HG03378 (cell line): ENCODE results near the gene RPF1.
"Not testable (repeated sequence)": the region's sequence is repeated elsewhere in the genome, so short reads cannot be mapped to it uniquely, and the experiment has no call there.

ENCODE experiments used
- ATAC-seq: cut with Tn5 transposase; IDR thresholded peaks from one replicate; pipeline ENCODE4 v1.9.1; 2021; ENCODE audit warnings: mild to moderate bottlenecking, moderate library complexity; ENCODE audit not compliant: unreplicated experiment

RPF1 gene, protein sequence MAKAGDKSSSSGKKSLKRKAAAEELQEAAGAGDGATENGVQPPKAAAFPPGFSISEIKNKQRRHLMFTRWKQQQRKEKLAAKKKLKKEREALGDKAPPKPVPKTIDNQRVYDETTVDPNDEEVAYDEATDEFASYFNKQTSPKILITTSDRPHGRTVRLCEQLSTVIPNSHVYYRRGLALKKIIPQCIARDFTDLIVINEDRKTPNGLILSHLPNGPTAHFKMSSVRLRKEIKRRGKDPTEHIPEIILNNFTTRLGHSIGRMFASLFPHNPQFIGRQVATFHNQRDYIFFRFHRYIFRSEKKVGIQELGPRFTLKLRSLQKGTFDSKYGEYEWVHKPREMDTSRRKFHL

DNA sequence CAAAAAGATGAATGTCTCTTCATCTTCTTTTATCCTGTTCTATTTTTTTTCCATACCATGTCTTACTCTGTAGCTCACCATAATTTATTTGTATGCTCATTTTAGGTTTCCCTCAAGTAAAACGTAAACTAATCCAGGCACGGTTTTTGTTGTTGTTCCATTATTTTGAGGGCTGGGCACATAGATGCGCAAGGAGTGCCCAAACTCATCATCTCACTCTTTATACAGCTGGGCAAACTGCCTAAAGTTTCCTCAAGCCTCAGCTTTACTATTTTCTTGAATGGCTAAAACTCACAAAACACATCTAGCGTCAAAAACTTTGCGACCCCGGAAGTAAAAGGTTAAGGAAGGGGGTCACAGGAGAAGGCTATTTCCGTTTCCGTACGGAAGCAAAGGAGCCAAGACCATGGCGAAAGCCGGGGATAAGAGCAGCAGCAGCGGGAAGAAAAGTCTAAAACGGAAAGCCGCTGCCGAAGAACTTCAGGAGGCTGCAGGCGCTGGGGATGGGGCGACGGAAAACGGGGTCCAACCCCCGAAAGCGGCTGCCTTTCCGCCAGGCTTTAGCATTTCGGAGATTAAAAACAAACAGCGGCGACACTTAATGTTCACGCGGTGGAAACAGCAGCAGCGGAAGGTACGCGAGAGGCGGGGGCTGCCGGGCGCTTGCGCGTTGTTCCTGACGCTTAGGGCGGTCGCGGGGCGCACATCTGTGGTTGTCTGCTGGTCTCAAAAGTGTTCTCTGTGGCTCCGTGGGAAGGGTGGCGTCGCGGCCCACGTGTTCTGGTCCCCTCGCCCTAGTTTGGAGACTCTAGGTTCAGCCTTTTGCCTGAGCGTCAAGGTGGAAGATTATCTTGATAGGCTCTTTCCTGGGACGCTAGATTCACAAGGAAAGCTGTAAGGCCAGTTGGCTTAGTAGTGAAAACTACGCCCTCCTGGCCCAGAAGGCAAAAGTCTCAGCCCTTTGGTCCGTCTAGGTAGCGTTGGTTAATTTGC is at the start of gene RPF1:
Gene RPF1 (plus strand): TSS at position 391 of the 993 bp plus-strand sequence. CDS start 16 bp downstream, at position 407.
- ATAC-seq = peak; percentile 91

DNA sequence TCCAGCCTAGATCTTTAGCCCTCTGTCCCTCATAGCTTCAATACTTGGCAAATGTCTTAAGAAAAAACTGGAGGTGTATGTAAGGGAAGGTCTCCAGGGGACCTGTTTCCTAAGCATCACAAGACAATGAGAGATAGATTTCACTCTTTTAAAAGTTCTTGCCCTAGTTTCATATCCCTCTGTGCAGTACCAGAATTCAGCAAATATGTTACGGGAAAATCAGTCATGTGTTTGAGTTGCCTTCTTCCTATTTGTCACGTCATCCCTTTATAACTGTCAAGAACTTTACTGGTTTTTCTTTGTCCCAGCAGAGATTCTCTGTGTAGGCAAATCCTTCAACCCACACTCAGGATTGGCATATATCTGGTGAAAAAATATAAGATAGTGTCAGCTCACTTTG is 48.5 kb upstream of the RPF1 start:
- no peak for ATAC-seq

DNA sequence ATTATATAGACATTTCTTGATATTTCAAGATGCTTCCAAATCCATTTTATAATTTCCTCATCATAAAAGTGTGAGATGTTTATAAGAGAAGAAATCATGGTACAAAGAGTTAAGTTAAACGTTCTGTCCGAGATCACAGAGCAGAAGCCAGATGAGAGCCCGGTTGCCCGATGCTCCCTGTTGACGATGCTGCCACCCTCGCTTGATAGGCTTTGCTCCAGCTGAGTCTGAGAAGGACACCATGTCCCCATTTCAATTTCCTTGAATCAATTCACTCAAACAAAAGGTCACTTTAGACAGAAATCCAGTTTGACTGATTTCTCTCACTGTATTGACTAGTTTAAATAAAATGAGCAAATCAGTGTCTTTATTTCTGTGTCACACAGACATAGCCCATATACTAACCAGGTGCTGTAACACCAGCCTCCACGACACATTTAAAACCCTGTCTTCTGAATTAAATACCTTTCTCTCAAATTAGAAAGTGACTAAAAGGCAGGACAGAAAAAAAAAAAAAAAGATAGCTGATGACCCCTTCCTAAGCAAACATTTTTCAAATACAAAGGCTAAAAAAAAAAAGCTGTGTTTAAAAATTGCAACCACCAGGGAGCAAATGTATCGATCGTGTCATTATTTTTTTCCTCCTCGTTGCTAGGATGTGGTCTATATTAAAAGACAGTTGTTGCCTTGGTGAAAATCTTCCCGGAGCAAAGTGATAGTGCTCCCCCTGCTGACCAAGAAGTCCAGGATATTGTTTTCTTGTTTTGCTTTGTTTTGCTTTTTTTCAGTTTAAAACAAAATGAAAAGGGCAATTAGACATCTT is 45.6 kb upstream of the RPF1 start:
- ATAC-seq = peak; percentile 55

DNA sequence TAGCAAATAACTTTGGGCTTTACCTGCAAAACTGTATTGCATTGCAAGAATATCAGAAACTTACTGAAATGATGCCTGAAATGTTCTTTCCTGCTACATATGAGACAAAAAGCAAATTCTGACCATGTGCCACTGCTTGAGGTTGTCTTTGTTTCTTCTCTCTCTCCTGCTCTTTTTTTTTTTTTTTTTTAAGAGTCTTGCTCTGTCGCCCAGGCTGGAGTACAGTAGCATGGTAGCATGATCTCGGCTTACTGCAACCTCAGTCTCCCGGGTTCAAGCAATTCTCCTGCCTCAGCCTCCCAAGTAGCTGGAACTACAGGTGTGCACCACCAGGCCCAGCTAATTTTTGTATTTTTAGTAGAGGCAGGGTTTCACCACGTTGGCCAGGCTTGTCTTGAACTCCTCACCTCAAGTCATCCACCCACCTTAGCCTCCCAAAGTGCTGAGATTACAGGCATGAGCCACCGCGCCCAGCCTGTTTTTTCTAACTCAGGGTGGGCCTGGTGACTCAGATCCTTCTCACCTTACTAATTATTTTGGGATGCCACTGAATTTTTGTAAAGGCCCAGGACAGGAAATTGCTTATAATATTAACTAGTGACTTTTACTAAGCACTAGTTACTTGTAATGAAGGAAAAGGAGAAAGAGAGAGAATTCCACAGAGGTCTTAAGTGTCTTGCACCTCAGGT is 44.8 kb upstream of the RPF1 start:
- ATAC-seq = no peak

DNA sequence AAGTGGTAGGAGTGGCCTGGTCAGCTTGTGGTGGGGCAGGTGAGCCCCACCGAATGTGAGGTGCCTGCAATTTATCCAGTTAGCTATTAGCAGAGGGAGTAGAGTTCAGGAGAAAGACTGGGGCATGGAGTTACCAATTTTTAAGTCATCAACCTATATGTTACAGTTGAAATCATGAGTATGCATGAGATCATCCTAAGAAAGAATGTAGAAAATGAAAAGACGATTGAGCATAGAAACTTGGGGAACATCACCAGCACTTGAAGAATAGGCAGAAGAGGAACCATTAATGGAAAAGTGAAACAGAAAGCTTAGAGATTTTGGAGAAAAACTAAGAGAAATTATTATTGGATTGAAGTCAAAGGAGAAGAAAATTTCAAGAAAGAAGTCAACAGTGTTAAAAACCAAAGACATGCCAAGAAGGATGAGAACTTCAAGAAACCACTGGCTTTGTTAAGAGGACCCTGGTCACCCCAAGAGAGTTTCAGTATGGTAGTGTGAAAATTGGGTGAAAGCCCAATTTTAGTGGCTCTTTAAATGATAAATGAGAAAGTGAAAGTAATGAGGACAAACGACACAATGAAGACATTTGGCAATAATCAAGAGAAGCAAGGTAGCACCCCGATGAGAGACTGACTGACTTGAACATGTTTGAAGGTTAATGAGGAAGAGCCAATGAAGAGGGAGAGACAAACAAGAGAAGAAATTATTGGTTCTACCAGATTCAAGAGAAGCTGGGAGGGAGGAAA is 44.1 kb upstream of the RPF1 start:
- peak; percentile 39 for ATAC-seq

DNA sequence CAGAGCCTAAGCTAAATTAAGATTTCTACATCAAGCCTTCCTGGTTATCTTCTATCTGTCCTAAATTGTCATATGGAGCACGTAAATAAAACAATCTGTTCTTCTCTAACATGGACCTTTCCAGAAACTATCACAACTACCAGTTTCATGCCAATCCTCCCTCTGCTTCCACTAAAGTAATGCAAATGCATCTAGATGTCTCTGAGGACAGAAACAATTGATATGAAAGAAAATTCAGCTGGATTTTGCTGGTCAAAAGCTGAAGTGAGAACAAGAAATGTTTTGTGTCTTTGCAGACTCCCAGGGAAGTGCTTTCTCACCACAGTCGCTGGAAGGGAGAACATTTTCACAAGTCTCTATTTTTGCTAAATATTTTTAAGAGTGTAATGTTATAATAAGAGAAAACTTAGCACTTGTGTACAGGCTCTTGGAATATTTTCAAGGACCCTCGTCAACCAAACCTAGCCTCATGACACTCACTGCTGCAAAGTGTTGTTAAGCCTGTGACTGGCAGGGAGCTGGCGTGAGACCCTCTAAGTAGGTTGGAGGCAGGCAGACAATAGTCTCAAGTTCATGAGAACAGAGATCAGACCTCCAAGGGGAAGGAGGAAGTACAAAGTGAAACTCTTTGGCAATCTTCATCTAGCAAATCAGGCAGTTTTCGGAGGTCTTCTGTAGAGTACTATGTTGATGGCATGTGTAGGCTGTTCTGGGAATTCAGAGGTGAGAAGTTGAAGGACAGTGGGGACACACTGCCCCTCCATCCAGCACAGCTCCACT is 42.0 kb upstream of the RPF1 start:
- peak; percentile 54 for ATAC-seq

DNA sequence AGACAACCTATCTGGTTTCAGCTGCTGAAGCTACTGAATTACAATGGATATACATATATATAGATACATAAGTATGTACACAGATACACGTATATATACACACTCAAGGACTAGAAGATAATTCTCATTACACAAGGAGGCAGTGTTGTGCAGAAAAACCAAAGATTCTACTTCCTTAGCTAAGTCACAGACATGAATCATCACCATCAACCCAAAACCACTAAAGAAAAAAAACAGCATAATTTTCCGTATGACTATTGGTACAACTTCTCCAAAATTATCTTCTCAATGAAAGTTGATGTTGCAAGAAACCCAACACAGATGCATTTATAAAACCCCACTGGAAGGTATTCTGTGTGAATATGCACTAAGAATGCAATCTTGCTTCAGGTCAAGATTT is 36.8 kb upstream of the RPF1 start:
- peak; percentile 99 for ATAC-seq

DNA sequence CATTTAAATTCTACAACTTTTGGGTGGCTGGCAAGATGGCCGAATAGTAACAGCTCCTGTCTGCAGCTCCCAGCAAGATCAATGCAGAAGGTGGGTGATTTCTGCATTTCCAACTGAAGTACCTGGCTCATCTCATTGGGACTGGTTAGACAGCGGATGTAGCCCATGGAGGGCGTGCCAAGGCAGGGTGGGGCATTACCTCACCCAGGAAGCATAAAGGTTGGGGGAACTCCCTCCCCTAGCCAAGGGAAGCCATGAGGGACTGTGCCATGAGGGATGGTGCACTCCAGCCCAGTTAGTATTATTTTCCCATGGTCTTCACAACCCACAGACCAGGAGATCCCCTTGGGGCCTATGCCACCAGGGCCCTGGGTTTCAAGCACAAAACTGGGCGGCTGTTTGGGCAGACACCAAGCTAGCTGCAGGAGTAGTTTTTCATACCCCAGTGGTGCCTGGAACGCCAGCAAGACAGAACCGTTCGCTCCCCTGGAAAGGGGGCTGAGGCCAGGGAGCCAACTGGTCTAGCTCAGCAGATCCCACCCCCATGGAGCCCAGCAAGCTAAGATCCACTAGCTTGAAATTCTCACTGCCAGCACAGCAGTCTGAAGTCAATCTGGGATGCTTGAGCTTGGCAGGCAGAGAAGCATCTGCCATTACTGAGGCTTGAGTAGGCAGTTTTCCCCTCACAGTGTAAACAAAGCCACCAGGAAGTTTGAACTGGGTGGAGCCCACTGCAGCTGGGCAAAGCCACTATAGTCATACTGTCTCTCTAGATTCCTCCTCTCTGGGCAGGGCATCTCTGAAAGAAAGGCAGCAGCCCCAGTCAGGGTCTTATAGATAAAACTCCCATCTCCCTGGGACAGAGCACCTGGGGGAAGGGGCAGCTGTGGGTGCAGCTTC is 36.1 kb upstream of the RPF1 start:
- ATAC-seq = not testable (repeated sequence)

DNA sequence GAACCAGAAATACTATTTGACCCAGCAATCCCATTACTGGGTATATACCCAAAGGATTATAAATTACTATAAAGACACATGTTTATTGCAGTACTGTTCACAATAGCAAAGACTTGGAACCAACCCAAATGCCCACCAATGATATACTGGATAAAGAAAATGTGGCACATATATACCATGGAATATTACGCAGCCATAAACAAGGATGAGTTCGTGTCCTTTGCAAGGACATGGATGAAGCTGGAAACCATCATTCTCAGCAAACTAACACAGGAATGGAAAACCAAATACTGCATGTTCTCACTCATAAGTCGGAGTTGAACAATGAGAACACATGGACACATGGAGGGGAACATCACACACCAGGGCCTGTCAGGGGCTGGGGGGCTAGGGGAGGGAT is 30.4 kb upstream of the RPF1 start:
- not testable (repeated sequence) for ATAC-seq

DNA sequence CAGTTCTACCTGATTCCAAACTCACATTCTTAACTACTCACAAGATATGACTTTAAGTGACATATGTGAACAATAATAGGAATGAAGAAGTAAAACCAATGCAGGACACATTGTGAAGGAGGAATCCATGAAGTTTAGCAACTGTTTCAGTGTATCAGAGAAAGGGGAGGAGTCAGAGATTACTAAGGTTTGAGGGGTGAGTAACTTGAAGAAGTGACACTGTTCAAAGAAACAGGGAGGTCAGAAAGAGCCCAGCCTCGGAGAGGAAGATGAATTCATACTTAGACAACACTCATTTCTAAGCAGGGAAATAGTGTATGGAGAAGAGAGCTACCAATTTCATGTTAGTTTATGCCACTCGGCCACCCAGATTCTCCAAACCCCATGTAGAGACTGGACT is 28.2 kb upstream of the RPF1 start:
- ATAC-seq = no peak

DNA sequence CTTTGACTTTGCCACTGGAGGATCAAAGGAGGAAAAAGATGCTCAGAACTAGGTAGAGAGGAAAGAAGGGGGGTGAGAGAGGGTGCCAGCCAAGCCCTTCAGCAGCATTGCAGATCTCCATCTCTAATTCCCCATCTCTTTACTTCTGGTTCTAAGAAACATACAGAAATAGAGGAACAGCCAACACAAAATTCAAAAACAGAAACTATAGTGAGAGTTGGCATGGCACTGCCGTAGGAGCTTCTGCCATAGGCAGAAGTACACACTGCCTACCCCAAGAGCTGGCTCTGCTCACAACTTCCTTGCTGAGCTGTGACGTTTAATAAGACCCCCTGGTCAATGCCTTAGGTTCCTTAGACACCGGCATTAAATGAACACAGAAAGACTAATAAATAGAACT is 26.6 kb upstream of the RPF1 start:
- no peak for ATAC-seq

DNA sequence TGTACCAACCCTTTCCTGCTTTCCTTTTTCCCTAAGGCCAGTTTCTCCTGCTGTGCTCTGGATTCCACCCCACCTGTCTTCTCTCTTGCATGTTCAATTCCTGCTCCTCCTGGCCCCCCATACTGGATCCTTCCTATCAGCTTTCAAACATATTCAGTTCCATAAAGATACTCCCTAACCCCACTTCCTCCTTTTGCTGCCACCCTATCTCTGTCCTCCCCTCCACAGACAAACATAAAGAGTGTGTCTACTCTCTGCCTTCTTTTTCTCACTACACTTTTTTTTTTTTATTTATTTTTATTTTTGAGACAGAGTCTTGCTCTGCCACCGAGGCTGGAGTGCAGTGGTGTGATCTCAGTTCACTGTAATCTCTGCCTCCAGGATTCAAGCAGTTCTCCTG is 16.9 kb upstream of the RPF1 start:
- ATAC-seq = no peak

DNA sequence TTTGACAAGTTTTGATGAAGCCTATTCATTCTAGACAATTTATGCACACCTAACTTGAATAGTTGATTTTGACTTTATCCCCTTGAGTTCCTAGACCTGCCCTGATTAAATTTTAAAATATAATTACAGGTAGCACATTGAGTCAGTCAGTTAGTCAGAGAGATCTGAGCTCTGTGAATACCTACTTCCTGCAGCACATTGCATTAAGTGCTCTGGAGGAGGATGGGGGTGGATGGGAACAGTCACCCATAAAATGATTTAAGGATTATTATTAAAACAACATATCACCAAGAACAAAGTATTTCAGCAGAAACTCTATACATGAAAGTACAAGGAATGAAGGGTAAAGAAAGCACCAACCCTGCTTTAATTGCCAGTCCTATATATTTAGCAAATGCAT is 11.8 kb upstream of the RPF1 start:
- ATAC-seq = no peak

DNA sequence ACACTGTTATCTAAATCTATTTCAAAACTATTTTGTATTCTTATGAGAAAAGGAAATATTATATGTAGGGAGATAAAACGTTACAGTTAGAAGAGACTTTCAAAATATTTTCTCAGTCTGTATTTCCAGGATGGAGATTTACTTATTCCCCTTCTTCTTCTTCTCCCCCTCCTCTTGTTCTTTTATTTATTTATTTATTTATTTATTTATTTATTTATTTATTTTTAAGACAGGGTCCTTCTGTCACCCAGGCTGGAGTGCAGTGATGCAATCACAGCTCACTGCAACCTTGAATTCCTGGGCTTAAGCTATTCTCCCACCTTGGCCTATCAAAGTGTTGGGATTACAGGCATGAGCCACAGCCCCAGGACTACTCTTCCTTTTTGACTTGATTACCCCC is 2.8 kb upstream of the RPF1 start:
- ATAC-seq = no peak

DNA sequence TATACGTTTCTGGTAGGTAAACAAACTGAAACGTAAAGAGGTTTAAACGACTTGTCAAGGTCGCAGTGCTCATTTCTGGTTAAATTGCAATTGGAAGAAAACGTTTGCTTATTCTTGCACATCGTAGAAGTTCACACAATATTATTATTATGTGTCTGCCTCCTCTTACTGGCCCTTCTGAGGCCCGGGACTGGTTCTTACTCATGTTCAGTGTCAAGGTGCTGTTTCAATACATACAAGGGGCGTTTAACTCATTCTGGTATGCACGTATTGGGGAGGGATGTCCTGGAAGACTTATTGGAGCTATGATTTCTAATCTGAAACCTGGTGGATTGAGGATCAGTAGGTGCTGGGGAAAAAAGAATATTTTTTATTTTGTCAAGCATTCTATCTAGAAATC is 932 bp downstream of the RPF1 start:
- ATAC-seq = peak; percentile 18

DNA sequence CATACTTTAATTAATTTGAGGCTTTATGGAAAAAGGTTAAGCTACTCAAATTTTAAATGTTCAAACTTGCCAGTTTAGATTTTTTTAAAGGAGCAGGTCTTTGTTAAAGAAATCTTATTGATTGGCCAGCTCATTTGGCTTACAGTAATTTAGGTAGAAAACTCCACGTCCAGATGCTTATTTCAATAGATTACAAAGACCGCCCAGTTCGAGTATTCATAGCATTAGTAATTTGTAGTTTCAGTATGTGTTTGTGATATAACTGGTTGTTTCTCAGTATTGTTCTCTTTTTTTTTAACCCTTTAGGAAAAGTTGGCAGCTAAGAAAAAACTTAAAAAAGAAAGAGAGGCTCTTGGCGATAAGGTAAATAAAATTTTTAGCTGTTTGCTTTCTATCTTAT is 1.6 kb downstream of the RPF1 start:
- no peak for ATAC-seq

DNA sequence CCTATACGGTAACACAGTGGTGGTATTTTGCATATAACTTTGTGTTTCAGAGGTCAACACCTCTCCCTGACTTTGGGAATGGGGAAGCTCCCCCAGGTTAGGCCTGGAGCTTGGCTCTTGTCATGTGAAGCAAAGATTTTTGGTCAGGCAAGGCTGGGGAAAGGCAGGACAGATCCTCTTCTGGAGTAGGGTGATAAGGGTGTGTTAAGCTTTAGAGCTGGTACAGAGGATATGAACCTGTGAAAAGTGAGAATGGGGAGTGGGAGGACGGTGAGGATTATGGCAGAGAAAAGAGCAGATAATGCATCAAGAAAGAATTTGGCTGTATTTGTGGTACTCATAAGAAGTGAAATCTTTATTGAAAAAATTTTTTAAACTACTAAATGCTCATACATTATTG is 2.3 kb downstream of the RPF1 start:
- no peak for ATAC-seq

DNA sequence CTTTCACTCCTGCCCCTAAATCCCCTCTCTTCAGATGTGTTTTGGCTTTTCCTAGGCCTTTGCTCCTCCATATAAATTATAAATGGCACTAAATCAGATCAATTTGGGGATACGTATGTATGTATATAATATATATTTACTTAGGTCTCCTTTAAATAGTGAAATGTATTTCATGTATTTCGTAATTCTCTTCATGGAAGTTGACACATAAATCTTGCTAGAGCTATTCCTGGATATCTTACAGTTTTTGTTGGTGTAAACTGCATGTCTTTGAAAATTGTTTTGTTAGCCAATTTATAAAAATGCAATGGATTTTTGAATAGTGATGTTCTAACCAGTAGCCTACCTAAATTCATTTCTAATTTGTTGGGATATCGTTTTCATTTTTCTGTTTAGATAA is 9.0 kb downstream of the RPF1 start:
- no peak for ATAC-seq
